IMR-90 (cell line): ENCODE results near the gene DHRS7C. TPM values are rescaled to one million over a fixed set of nuclear protein-coding genes. Genes with fewer than 3 reads are reported as not detected.

ENCODE experiments used
- ATAC-seq: fragments of 200-7000 bp; cut with Tn5 transposase; 2 replicates; pipeline ENCODE4 v1.9.1; 2020; ENCODE audit warnings: low read depth, mild to moderate bottlenecking, moderate library complexity
- BruUV-seq: library from RNA; stranded (reverse); fragments of 400-500 nt; replicated peaks from 2 replicates; lab custom pipeline; 2021; lab: Mats Ljungman, UMichigan
- CTCF ChIA-PET: fragments of 300-600 bp; formaldehyde crosslinking; extraction: SDS; loops from one replicate; lab custom pipeline; 2021; ENCODE audit warnings: antibody characterized with exemption; lab: Yijun Ruan, JAX
- POLR2A ChIA-PET: fragments of 300-600 bp; sonication (Branson Sonifier 250); formaldehyde crosslinking; loops from one replicate; lab custom pipeline; 2022; ENCODE audit warnings: antibody characterized with exemption; ENCODE audit not compliant: unreplicated experiment; lab: Charles Lee
- DNase-seq: peaks from one replicate; pipeline ENCODE4 v3.0.0; 2013
- H2AFZ ChIP-seq: replicated peaks from 2 replicates; pipeline ENCODE3; 2013; ENCODE audit warnings: low read length, mild to moderate bottlenecking; ENCODE audit not compliant: poor library complexity
- H2AK5ac ChIP-seq: 2 replicates; pipeline ENCODE4 v1.6.1; 2013; ENCODE audit warnings: low read depth, low read length, inconsistent platforms
- H2AK9ac ChIP-seq: replicated peaks from 2 replicates; pipeline ENCODE3; 2013; ENCODE audit warnings: mild to moderate bottlenecking, low read depth, low read length, moderate library complexity; ENCODE audit not compliant: poor library complexity
- H2BK120ac ChIP-seq: 2 replicates; pipeline ENCODE4 v1.6.1; 2013; ENCODE audit warnings: low read depth, low read length, inconsistent platforms
- H2BK15ac ChIP-seq: 3 replicates; pipeline ENCODE4 v1.6.1; 2013; ENCODE audit warnings: low read depth, low read length, inconsistent platforms
- H2BK20ac ChIP-seq: 2 replicates; pipeline ENCODE4 v1.6.1; 2013; ENCODE audit warnings: low read depth, mild to moderate bottlenecking, inconsistent platforms, low read length, moderate library complexity
- H2BK5ac ChIP-seq: 2 replicates; pipeline ENCODE4 v1.6.1; 2013; ENCODE audit warnings: mild to moderate bottlenecking, low read depth, low read length, inconsistent platforms; ENCODE audit not compliant: poor library complexity, severe bottlenecking
- H3K14ac ChIP-seq: replicated peaks from 2 replicates; pipeline ENCODE4 v1.6.1; 2013; ENCODE audit warnings: low read depth, low read length, inconsistent platforms
- H3K18ac ChIP-seq: 2 replicates; pipeline ENCODE4 v1.6.1; 2013; ENCODE audit warnings: low read depth, low read length, control low read depth
- H3K23ac ChIP-seq: 2 replicates; pipeline ENCODE4 v1.6.1; 2013; ENCODE audit warnings: low read depth, low read length, inconsistent platforms
- H3K27ac ChIP-seq: 2 replicates; pipeline ENCODE4 v1.5.1; 2013; ENCODE audit warnings: mild to moderate bottlenecking, control low read depth, low read length; ENCODE audit not compliant: insufficient read depth
- H3K27me3 ChIP-seq: 2 replicates; pipeline ENCODE4 v1.6.1; 2013; ENCODE audit warnings: low read length; ENCODE audit not compliant: control insufficient read depth, insufficient read depth
- H3K36me3 ChIP-seq: 2 replicates; pipeline ENCODE4 v1.6.1; 2013; ENCODE audit warnings: low read length, mixed read lengths; ENCODE audit not compliant: control insufficient read depth, insufficient read depth
- H3K4ac ChIP-seq: 2 replicates; pipeline ENCODE4 v1.6.1; 2013; ENCODE audit warnings: low read depth, low read length, inconsistent platforms
- H3K4me1 ChIP-seq: 2 replicates; pipeline ENCODE4 v1.6.1; 2013; ENCODE audit warnings: low read length, mixed read lengths; ENCODE audit not compliant: control insufficient read depth, insufficient read depth
- H3K4me2 ChIP-seq: 2 replicates; pipeline ENCODE4 v1.6.1; 2013; ENCODE audit warnings: low read depth, mild to moderate bottlenecking, control low read depth, low read length, moderate library complexity
- H3K4me3 ChIP-seq: 2 replicates; pipeline ENCODE4 v1.5.1; 2013; ENCODE audit warnings: low read depth, mild to moderate bottlenecking, control low read depth, low read length, moderate library complexity; ENCODE audit not compliant: insufficient read depth
- H3K56ac ChIP-seq: 2 replicates; pipeline ENCODE4 v1.6.1; 2013; ENCODE audit warnings: low read length, inconsistent platforms; ENCODE audit not compliant: insufficient read depth; ENCODE audit errors: extremely low read depth
- H3K79me1 ChIP-seq, 2 experiments: 2 replicates each; pipeline ENCODE4 v1.6.1; 2013; ENCODE audit warnings: low read length in 2 of 2, inconsistent platforms in 1 of 2, low read depth in 1 of 2
- H3K9ac ChIP-seq: 2 replicates; pipeline ENCODE4 v1.6.1; 2013; ENCODE audit warnings: low read depth, low read length, control low read depth
- H3K9me1 ChIP-seq: 2 replicates; pipeline ENCODE4 v1.6.1; 2013; ENCODE audit warnings: low read length, inconsistent platforms; ENCODE audit not compliant: insufficient read depth
- H3K9me3 ChIP-seq: 2 replicates; pipeline ENCODE4 v1.6.1; 2013; ENCODE audit warnings: low read length; ENCODE audit not compliant: control insufficient read depth, insufficient read depth
- H4K20me1 ChIP-seq: 2 replicates; pipeline ENCODE4 v1.6.1; 2013; ENCODE audit warnings: low read length, inconsistent platforms; ENCODE audit not compliant: insufficient read depth
- H4K5ac ChIP-seq: 2 replicates; pipeline ENCODE4 v1.6.1; 2013; ENCODE audit warnings: mild to moderate bottlenecking, low read depth, low read length, control low read depth
- H4K8ac ChIP-seq, 2 experiments: 2 replicates each; pipeline ENCODE4 v1.6.1; 2013; ENCODE audit warnings: low read depth in 2 of 2, low read length in 2 of 2, control low read depth in 1 of 2, inconsistent platforms in 1 of 2
- H4K91ac ChIP-seq: 2 replicates; pipeline ENCODE4 v1.6.1; 2013; ENCODE audit warnings: low read depth, low read length, inconsistent platforms; ENCODE audit not compliant: insufficient read depth
- BHLHE40 ChIP-seq: fragments of 150-350 bp; IDR thresholded peaks from 2 replicates; pipeline ENCODE4 v1.6.1; 2016; ENCODE audit warnings: mild to moderate bottlenecking, low read depth, low read length
- CHD1 ChIP-seq: IDR thresholded peaks from 2 replicates; pipeline ENCODE4 v1.6.1; 2012; ENCODE audit warnings: low read depth, low read length, improper control_type of control experiment
- MXI1 ChIP-seq: IDR thresholded peaks from 2 replicates; pipeline ENCODE4 v1.6.1; 2012; ENCODE audit warnings: low read depth, mild to moderate bottlenecking, low read length, moderate library complexity, borderline replicate concordance
- NFE2L2 ChIP-seq: fragments of 150-350 bp; IDR thresholded peaks from 2 replicates; pipeline ENCODE4 v1.6.1; 2016; ENCODE audit warnings: low read depth, mild to moderate bottlenecking, low read length
- RAD21 ChIP-seq: IDR thresholded peaks from 2 replicates; pipeline ENCODE4 v1.6.1; 2012; ENCODE audit warnings: low read length, improper control_type of control experiment
- RCOR1 ChIP-seq: IDR thresholded peaks from 2 replicates; pipeline ENCODE4 v1.6.1; 2012; ENCODE audit warnings: mild to moderate bottlenecking, low read length, improper control_type of control experiment; ENCODE audit not compliant: insufficient replicate concordance
- SMC3 ChIP-seq: fragments of 150-350 bp; IDR thresholded peaks from 2 replicates; pipeline ENCODE4 v1.6.1; 2016; ENCODE audit warnings: low read depth, mild to moderate bottlenecking, antibody characterized with exemption, low read length, moderate library complexity
- WGBS, 2 experiments: methylation state at CpG; one replicate each; pipeline versions ENCODE4 v1.1.5 to v1.1.7; 2013; ENCODE audit warnings: missing lambda C conversion rate in 2 of 2; ENCODE audit not compliant: insufficient read length in 1 of 2; ENCODE audit errors: extremely low coverage in 2 of 2; 5-methylcytosine and 5-hydroxymethylcytosine counted together
- dilution Hi-C: fragments of 300-500 bp; cut with HindIII; formaldehyde crosslinking; loops from one replicate; pipeline ENCODE4 v1.14.3; 2018; ENCODE audit warnings: low sequenced_read_pairs; ENCODE audit not compliant: unreplicated experiment
- in situ Hi-C: fragments of 300-500 bp; cut with MboI; formaldehyde crosslinking; loops from 3 replicates; pipeline ENCODE4 v1.14.3; 2019; ENCODE audit warnings: low sequenced_read_pairs, inconsistent platforms, mixed read lengths
- intact Hi-C: fragments of 100-400 bp; cut with micrococcal nuclease; formaldehyde crosslinking; loops from 2 replicates; pipeline ENCODE4 v1.10.0; 2022
- polyA plus RNA-seq, 3 experiments: library from polyadenylated mRNA; depleted of rRNA; stranded (reverse); fragments of >200 nt; gene quantifications; 2 replicates each; pipeline ENCODE4 v1.2.3, GENCODE V29; 2012; ENCODE audit warnings: low replicate concordance in 1 of 3
- total RNA-seq: library from RNA; depleted of rRNA; stranded (reverse); fragments of >200 nt; gene quantifications from 2 replicates; pipeline ENCODE4 v1.2.3, GENCODE V29; 2012

DHRS7C gene
- total and polyA plus RNA-seq, 2 of the 4 experiments (the other 2 are of a cell fraction): not detected

DNA sequence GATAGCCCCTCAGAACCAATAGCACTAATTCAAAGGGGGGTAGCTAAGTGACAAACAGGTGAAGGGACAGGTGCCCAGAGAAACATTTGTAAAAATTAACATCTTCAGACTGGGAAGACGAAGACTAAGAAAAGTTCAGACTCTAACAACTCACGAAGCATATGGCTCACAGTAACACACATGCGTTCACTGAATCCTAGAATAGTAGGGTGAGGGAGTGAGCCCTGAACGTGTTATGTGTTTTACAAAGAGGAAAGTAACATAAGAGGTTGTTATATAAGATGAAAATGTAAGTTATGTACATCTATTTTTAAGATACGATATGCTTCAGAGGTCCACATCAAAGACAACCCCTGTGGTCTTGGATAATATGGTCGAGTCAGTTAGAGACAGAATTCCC is 15.3 kb upstream of the DHRS7C start:
- in situ Hi-C loops: no loop called here
- no peak for DNase-seq

More for the DNA sequence above, 15.3 kb upstream of the DHRS7C start:
- no TSS peak for BruUV-seq
- intact Hi-C loops: no loop called here
- no peak overlapping the region for H3K23ac ChIP-seq
- H2BK5ac ChIP-seq: no peak overlapping the region
- CTCF ChIA-PET: no interaction called here
- H3K56ac ChIP-seq: no peak overlapping the region
- no CpG with 5 or more reads among the region's 6 CpGs for WGBS, 2 experiments
- H2BK20ac ChIP-seq: no peak overlapping the region
- H4K5ac ChIP-seq: no peak overlapping the region
- H2BK120ac ChIP-seq: no peak overlapping the region
- H4K91ac ChIP-seq: no peak overlapping the region
- ATAC-seq: no peak
- H3K9ac ChIP-seq: no peak overlapping the region
- POLR2A ChIA-PET: no interaction called here
- no peak overlapping the region for H2AK5ac ChIP-seq
- H3K4me1 ChIP-seq: no peaks in the 10 kb centered on the region
- TF ChIP-seq CHD1 (no peak), NFE2L2 (no peak), RAD21 (no peak), RCOR1 (no peak), MXI1 (no peak), BHLHE40 (no peak), SMC3 (no peak)
- no peaks in the 10 kb centered on the region for H3K36me3 ChIP-seq
- H3K27me3 ChIP-seq: no peaks in the 10 kb centered on the region
- H4K8ac ChIP-seq: no peak overlapping the region
- no peaks in the 10 kb centered on the region for H4K20me1 ChIP-seq
- no peak overlapping the region for H3K4me3 ChIP-seq
- no peak overlapping the region for H2AK9ac ChIP-seq
- no peak overlapping the region for H3K4me2 ChIP-seq
- no peaks in the 10 kb centered on the region for H3K79me1 ChIP-seq
- H2BK15ac ChIP-seq: no peak overlapping the region
- H3K14ac ChIP-seq: no peak overlapping the region
- no peak overlapping the region for H3K18ac ChIP-seq
- peaks cover 4% of the 10 kb centered on the region; the same call in 1 of the 2 replicates for H3K9me3 ChIP-seq
- no peak overlapping the region for H3K4ac ChIP-seq
- no peaks in the 10 kb centered on the region for H3K9me1 ChIP-seq
- no peak overlapping the region for H2AFZ ChIP-seq
- H3K27ac ChIP-seq: no peak overlapping the region
- dilution Hi-C loops: no loop called here
